ENCODE measurements around the gene CFAP74. TPM values are rescaled to one million over a fixed set of nuclear protein-coding genes. Genes with fewer than 3 reads are reported as not detected.

Gene CFAP74
- total and polyA plus RNA-seq, 2 of the 4 experiments (the other 2 are of a cell fraction), result not detected

- peaks cover 21% of the 10 kb centered on the region for H3K4me1 ChIP-seq (ENCODE audit: control insufficient read depth, insufficient read depth, low read length)
- peaks cover 0 to 73% of the 10 kb centered on the region in 2 experiments; a peak in 2 of 4 replicates for H3K79me1 ChIP-seq (ENCODE audit: low read depth in 1 of 2, low read length in 2 of 2)
- no peak for DNase-seq
- in situ Hi-C loops (cut with MboI; ENCODE audit: low sequenced_read_pairs), result no loop called here
- no peak overlapping the region for H2AFZ ChIP-seq (replicated peaks; ENCODE audit: low read length, poor library complexity)
- no CpG with 5 or more reads among the region's 7 CpGs for WGBS, 2 experiments (ENCODE audit: extremely low coverage in 2 of 2, insufficient read length in 1 of 2)
- H2BK120ac ChIP-seq (ENCODE audit: low read depth, low read length), result no peak overlapping the region
- no peak overlapping the region for H4K91ac ChIP-seq (ENCODE audit: insufficient read depth, low read depth, low read length)
- no peak overlapping the region for H3K18ac ChIP-seq (ENCODE audit: low read depth, low read length)
- BruUV-seq (replicated peaks), result no TSS peak
- H2AK5ac ChIP-seq (ENCODE audit: low read depth, low read length), result no peak overlapping the region
- H4K5ac ChIP-seq (ENCODE audit: low read depth, low read length), result no peak overlapping the region
- no peak overlapping the region for H4K8ac ChIP-seq (ENCODE audit: low read depth in 2 of 2, low read length in 2 of 2)
- intact Hi-C loops (cut with micrococcal nuclease), result no loop called here
- peaks cover 64% of the 10 kb centered on the region for H3K9me1 ChIP-seq (ENCODE audit: insufficient read depth, low read length)
- peaks cover 32% of the 10 kb centered on the region for H3K36me3 ChIP-seq (ENCODE audit: control insufficient read depth, insufficient read depth, low read length)
- H3K27ac ChIP-seq (ENCODE audit: insufficient read depth, low read length), result no peak overlapping the region
- dilution Hi-C loops (cut with HindIII; ENCODE audit: low sequenced_read_pairs, unreplicated experiment), result no loop called here
- no peak overlapping the region for H2BK15ac ChIP-seq (ENCODE audit: low read depth, low read length)
- no peaks in the 10 kb centered on the region for H3K27me3 ChIP-seq (ENCODE audit: control insufficient read depth, insufficient read depth, low read length)
- no peak overlapping the region for H3K9ac ChIP-seq (ENCODE audit: low read depth, low read length)
- no peak for ATAC-seq (ENCODE audit: low read depth)
- peaks cover 100% of the 10 kb centered on the region for H4K20me1 ChIP-seq (ENCODE audit: insufficient read depth, low read length)
- H2AK9ac ChIP-seq (replicated peaks; ENCODE audit: low read depth, low read length, poor library complexity), result no peak overlapping the region
- no peak overlapping the region for H3K23ac ChIP-seq (ENCODE audit: low read depth, low read length)
- no peak overlapping the region for H2BK20ac ChIP-seq (ENCODE audit: low read depth, low read length)
- no peak overlapping the region for H3K4me2 ChIP-seq (ENCODE audit: low read depth, low read length)
- H2BK5ac ChIP-seq (ENCODE audit: low read depth, low read length, poor library complexity, severe bottlenecking), result peak overlapping the region; percentile 17
- ChIA-PET POLR2A (ENCODE audit: unreplicated experiment) (no interaction called here), CTCF (no interaction called here)
- no peak overlapping the region for H3K4me3 ChIP-seq (ENCODE audit: insufficient read depth, low read depth, low read length)
- no peak overlapping the region for H3K4ac ChIP-seq (ENCODE audit: low read depth, low read length)
- H3K14ac ChIP-seq (replicated peaks; ENCODE audit: low read depth, low read length), result no peak overlapping the region
- TF ChIP-seq RCOR1 (IDR thresholded peaks at IDR 0.05; ENCODE audit: insufficient replicate concordance, low read length) (no peak), RFX5 (IDR thresholded peaks at IDR 0.05; ENCODE audit: low read depth, low read length) (no peak), NFE2L2 (IDR thresholded peaks at IDR 0.05; ENCODE audit: low read depth, low read length) (no peak), SMC3 (IDR thresholded peaks at IDR 0.05; ENCODE audit: low read depth, low read length) (no peak), USF2 (IDR thresholded peaks at IDR 0.05; ENCODE audit: low read depth, low read length) (no peak), ELK1 (IDR thresholded peaks at IDR 0.05; ENCODE audit: borderline replicate concordance, low read depth, low read length) (no peak), CEBPB (IDR thresholded peaks at IDR 0.05; ENCODE audit: low read depth, low read length) (no peak), MAZ (IDR thresholded peaks at IDR 0.05; ENCODE audit: borderline replicate concordance, low read depth, low read length) (no peak), RAD21 (IDR thresholded peaks at IDR 0.05; ENCODE audit: low read length) (no peak)
- no peak overlapping the region for H3K56ac ChIP-seq (ENCODE audit: extremely low read depth, insufficient read depth, low read length)
- H3K9me3 ChIP-seq (ENCODE audit: control insufficient read depth, insufficient read depth, low read length), result no peaks in the 10 kb centered on the region
Measured at GRCh38 chr1:1874901-1875300, 128.7 kb downstream of the CFAP74 start.
